Stimulated activated CD8-positive, alpha-beta memory T cell treated with anti-CD3 and anti-CD28 coated beads, Interleukin-15, amount 100 ng/mL, for 4 hours (primary cell): ENCODE data around the gene MAP2K5.

Source experiments
- DNase-seq, 2 donors: peaks; one replicate each; pipeline ENCODE4 v3.0.0-alpha.2; 2020; ENCODE audit warnings: low read depth in 2 of 2

The MAP2K5 gene

GRCh38 chr15:67521783-67522568 is 20.5 kb upstream of the MAP2K5 start:
- no peak for DNase-seq

DNA sequence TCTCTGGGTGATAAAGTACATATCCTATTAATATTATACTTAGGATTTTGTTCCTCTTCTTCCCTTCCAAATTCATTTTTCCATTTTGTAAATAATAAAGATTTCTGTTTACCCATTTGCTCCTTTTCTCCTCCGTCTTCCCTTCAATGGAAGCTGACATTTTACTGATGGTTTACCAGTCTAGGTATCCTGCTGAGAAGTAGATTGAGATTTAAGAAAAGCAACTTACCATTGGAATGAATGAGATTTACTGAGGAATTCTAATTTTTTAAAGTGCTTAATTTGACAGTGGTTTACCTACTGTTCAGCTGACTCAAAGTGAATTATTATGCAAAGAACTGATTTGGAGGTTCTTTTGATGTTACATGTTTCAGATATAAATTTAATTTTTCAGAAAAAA is 19.2 kb upstream of the MAP2K5 start:
- DNase-seq = no peak

GRCh38 chr15:67524235-67524634 is 18.3 kb upstream of the MAP2K5 start:
- no peak for DNase-seq

- DNase-seq = no peak
These were observed 14.0 kb upstream of the MAP2K5 start for GRCh38 chr15:67528513-67528912.

DNA sequence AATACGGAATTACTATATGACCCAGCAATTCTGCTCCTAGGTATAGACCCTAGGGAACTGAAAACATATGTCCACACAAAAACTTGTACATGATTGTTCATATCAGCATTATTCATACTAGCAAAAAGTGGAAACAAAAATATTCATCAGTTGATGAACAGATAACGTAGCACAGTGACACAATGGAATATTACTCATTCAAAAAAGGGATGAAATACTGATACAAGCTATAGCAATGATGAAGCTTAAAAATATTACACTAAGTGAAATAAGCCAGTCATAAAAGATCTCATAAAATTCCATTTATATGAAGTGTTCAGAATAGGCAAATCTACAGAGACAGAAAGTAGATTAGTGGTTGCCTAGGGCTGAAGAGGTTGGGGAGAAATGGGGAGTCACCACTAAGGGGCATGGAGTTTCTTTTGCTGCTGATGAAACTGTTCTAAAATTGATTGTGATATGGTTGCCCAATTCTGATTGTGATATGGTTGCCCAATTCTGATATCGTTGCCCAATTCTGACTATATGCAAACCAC is 11.1 kb upstream of the MAP2K5 start:
- DNase-seq = no peak

DNA sequence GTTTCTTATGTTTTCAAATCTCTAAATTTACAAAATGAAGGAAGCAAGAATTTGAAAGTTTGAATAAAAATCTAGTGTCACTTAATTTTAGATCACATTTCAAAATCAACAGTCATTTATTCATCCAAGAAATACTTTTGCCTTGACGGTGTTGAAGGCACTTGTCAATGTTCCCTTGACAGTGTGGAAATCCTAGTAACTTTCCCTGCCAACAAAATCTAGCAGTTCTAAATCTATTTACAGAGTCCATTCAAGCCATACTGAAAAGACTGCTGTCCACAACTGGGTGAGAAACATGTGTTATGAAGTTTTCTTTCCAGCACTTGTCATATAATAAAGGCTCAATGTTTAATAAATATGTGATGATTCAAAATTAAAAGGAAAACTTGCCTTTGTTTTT is 8.6 kb upstream of the MAP2K5 start:
- no peak for DNase-seq

DNA sequence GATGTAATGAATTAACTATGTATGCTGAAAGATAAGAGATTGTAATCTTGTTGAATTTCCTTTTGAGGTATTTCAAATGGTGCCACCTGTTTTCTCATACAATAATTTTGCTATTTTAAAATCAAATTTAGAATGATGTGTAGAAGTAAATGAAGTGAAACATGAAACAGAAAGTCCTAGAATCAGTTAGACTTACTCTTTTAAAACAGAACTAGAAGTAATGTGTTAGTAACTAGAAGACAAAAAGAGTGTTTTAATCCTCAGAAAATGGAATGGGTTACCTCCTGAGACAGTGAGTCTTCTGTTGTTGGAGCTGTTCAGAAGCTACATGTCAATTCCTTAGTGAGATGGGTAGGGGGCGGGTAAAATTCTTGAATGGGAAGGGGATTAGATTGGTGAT is 8.1 kb upstream of the MAP2K5 start:
- no peak for DNase-seq

GRCh38 chr15:67537771-67538170 is 4.7 kb upstream of the MAP2K5 start:
- no peak for DNase-seq

DNA sequence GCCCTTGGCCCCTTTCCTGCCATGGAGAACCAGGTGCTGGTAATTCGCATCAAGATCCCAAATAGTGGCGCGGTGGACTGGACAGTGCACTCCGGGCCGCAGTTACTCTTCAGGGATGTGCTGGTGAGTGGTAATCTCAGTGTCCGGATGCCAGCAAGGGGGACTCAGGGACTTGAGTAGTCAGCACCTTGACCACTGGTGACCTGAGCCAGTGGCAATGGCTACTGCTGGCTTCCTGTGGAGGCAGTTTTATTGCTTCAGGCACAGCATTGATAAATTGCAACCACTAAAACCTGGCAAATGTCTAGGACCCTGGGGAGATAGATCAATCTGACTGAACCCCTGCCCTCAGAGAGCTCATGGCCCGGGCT is 830 bp downstream of the MAP2K5 start:
- no peak for DNase-seq

DNA sequence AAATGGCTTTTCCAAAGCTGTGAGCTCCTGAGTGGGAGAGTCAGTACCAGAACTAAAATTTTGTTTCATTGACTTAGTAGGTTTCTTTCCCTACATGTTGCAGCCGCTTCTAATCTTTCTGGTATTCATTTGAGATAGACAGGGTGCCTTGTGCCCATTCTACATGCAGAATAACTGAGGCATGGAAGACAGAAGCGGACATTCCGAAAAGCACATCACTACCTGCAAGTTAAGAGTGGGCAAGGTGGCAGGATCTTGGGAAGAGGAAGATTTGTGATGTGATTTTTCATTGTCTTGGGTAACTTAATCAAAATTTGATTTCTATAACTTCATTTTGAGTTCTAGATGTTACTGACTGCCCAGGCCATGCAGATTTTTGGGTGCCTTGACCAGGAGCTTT is 2.0 kb downstream of the MAP2K5 start:
- DNase-seq = no peak

DNA sequence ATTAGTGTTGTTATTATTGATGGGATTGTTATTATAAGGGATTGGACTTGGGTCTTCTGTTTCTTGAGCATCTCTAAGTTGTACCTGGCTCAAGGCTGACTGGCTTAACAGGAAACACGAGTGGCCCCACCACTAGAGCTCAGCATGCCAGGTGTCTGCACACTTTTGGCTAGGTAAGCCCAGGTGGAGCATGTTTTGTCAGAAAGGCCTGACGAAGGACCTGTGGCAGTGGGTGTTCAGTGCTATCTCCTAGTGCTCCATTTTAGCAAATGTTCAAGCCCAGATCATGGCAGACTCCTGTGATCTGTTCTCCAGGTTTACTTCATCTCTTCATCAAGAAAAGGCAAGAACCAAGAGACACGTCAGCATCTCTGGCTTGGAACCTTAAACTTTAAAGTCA is 3.4 kb downstream of the MAP2K5 start:
- DNase-seq = no peak

- DNase-seq = no peak
These were observed 4.6 kb downstream of the MAP2K5 start for GRCh38 chr15:67547064-67547463.

- no peak for DNase-seq
These were observed 5.3 kb downstream of the MAP2K5 start for GRCh38 chr15:67547836-67548235.

DNA sequence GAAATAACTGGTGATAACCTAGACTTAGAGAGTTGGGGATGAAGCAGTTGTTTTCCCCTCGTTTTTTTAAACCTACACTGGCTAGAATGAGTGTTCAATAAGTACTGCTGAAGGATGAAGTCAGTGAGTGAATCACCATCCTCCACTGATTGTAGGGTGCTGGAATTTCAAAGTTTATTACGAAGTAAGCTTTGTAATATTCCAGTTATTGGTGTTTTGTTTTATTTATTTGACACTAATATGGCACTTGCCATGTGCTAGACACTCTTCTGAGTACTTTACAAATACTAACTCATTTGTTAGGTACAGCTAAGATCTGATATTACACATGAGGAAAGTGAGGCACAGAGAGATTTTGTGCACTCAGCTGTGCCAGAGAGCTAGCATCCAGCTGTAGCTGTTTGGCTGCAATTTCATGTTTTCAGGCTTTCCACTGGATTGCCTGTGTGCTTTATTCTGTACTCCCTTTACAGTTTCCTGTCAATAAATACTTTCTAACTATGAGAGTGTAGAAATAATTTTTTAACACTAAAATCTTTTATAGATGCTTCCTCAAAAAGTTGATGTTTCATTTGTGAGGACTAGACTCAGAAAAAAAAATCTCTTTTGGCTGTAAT is 5.8 kb downstream of the MAP2K5 start:
- no peak for DNase-seq

DNA sequence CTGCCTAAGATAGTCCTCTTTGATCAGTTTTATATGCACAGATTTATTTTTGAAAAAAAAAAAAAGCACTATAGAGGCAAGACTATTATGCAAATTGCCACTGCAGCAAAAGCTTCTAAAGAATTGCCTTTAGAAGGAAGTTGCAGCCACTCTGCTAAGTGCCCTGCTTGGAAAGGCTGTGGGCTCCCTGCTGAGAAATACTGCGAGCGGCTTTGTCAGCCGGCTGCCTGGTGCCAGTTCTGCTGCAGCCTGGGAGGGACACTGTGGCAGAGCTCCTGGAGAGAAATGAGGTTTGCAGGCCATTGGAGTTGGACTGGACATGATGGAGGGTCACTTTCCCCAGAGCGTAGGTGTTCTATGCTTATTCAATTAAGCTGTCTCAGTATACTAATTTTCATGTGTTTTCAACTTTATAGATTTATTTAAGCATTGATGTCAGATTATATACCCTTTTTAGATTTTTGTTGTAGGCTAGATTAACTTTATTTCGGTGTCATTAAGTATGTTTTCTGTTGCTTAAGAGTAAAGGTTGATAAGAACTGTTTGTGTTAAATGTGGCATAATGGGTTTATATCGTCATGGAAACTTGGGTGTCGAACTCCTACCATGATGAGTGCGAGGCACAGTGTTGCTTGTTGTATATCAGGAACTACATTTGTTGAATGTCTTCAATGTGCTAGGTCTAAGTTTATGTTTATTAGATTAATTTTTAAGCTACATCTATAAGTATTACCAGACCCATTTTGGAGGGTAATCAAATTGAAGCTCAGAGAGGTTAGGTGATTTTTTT is 6.6 kb downstream of the MAP2K5 start:
- DNase-seq = no peak

GRCh38 chr15:67549736-67550135 is 7.2 kb downstream of the MAP2K5 start:
- no peak for DNase-seq

GRCh38 chr15:67550522-67550921 is 8.0 kb downstream of the MAP2K5 start:
- DNase-seq = no peak

DNA sequence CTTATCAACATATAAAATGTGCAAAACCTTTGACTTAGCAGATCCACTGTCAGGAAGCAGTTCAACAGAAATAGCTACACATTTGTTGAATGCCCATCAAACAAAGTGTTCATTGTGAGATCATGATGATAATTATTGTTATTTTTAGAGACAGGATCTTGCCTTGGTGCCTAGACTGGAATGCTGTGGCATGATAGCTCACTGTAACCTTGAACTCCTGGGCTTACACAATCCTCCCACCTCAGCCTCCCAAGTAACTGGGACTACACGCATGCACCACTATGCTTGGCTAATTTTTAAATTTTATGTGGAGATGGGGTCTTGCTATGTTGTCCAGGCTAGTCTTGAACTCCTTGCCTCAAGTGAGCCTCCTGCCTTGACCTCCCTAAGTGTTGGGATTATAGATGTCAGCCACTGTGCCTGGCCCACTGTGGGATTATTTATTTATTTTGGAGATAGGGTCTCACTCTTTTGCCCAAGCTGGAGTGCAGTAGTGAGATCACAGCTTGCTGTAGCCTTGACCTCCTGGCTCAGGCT is 8.8 kb downstream of the MAP2K5 start:
- no peak for DNase-seq

DNA sequence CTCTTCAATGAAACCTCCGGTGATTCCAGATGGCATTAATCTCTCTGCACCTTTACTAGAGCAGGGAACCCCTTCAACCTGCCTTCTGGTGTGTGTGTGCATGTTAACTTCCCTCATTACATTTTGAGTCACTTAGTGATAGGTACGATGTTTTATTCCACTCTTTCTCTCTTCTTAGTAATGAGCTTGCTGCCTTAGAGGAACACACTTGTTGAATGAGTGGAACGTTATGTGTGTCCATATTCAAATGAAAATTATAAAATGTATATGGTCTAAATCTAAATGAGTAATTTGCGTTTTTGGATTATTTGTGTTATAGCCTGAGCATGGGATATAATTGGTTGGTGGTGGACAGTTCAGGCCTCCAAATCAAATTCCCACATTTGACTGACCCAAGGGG is 12.1 kb downstream of the MAP2K5 start:
- DNase-seq = no peak

DNA sequence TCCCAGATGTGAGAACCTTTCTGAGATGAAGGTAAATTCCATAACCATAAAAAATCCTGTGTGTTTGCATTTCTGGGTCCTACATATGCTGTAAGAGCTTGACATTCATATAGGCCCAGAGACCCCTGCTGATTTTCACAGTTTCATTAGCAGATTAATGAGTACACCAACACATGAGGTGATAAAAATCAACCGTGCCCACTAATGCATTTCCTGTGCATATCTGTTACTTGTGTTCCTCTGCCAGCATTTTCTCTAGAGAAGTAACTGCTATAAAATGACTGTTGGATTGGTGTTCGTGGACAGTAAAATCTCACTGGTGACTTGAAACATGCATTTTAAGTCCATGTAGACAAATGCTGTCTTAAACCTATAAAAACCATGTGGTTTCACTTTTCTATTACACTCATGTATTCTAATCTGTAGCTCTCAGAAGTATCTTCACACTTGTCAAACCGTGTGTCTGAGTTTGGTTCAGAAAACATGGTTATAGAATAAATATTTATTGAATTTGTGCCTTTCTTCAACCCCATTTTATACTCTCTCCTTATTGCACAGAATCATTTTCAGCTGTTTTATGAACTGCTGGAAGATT is 14.6 kb downstream of the MAP2K5 start:
- no peak for DNase-seq

- DNase-seq = no peak
These were observed 16.0 kb downstream of the MAP2K5 start for GRCh38 chr15:67558502-67558901.

DNA sequence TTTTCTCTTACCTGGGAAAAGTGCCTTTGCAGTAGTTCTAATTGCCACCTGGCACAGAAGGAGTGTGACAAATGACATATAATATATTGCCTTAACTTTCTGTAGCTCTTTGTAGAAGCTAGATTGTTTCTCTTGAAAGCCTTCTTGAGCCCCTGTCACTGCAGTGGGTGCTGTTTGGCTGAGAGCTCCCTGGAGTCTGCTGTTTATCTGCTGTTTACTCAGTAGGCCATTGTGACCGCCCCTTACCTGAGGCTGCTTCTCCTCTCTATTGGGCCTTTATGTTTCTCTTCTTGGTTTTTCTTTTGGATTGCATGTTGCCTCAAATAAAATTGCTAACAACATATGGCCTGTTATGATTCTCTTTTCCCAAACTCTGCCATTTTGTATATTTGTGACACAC is 16.7 kb downstream of the MAP2K5 start:
- DNase-seq = no peak
